ENCODE measurements around the gene SPSB1.

SPSB1 gene

DNA sequence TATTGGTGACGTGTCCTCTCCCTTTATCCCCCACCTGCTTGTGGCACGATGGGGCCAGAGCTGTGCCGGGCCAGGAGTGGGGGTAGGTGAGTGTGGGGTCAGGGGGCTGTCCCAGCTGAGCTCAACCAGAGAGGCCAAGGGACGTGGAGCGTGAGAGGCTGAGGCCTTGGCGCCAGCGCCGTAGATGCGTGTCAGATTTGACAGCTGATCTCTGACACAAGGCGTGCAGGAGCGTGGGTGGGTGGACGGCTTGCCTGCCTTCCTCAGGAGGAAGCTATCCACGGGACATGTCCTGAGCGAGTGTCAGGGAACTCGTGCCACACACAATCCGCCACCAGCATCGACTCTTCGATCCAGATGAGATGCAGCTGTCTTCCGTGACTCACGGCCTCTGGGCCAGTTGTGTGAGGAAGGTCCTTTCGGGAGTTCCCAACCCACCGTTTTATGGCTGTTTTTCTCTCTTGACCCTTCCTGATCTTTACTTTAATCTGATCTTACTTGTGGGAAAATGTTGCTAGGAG lies 56.7 kb downstream of the SPSB1 start:
- no peak overlapping the region for H3K4me3 ChIP-seq (replicated peaks; ENCODE audit: insufficient read depth, low read length)
- no peak overlapping the region for H3K27ac ChIP-seq (replicated peaks)
- H3K27me3 ChIP-seq (ENCODE audit: insufficient read depth, poor library complexity, severe bottlenecking) = peaks cover 14% of the 10 kb centered on the region
- no peak for DNase-seq (ENCODE audit: low read depth in 1 of 2, low spot score in 1 of 2)
- TF ChIP-seq GABPA (IDR thresholded peaks at IDR 0.05; ENCODE audit: low read depth) (no peak), POLR2AphosphoS5 (IDR thresholded peaks at IDR 0.05; ENCODE audit: low read depth) (no peak), SPI1 (IDR thresholded peaks at IDR 0.05; ENCODE audit: borderline replicate concordance, low read depth) (no peak)
- TF ChIP-seq, protein P1, sequence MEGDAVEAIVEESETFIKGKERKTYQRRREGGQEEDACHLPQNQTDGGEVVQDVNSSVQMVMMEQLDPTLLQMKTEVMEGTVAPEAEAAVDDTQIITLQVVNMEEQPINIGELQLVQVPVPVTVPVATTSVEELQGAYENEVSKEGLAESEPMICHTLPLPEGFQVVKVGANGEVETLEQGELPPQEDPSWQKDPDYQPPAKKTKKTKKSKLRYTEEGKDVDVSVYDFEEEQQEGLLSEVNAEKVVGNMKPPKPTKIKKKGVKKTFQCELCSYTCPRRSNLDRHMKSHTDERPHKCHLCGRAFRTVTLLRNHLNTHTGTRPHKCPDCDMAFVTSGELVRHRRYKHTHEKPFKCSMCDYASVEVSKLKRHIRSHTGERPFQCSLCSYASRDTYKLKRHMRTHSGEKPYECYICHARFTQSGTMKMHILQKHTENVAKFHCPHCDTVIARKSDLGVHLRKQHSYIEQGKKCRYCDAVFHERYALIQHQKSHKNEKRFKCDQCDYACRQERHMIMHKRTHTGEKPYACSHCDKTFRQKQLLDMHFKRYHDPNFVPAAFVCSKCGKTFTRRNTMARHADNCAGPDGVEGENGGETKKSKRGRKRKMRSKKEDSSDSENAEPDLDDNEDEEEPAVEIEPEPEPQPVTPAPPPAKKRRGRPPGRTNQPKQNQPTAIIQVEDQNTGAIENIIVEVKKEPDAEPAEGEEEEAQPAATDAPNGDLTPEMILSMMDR (IDR thresholded peaks at IDR 0.05; ENCODE audit: insufficient read depth, low read length) = no peak
- TF ChIP-seq, protein P2, sequence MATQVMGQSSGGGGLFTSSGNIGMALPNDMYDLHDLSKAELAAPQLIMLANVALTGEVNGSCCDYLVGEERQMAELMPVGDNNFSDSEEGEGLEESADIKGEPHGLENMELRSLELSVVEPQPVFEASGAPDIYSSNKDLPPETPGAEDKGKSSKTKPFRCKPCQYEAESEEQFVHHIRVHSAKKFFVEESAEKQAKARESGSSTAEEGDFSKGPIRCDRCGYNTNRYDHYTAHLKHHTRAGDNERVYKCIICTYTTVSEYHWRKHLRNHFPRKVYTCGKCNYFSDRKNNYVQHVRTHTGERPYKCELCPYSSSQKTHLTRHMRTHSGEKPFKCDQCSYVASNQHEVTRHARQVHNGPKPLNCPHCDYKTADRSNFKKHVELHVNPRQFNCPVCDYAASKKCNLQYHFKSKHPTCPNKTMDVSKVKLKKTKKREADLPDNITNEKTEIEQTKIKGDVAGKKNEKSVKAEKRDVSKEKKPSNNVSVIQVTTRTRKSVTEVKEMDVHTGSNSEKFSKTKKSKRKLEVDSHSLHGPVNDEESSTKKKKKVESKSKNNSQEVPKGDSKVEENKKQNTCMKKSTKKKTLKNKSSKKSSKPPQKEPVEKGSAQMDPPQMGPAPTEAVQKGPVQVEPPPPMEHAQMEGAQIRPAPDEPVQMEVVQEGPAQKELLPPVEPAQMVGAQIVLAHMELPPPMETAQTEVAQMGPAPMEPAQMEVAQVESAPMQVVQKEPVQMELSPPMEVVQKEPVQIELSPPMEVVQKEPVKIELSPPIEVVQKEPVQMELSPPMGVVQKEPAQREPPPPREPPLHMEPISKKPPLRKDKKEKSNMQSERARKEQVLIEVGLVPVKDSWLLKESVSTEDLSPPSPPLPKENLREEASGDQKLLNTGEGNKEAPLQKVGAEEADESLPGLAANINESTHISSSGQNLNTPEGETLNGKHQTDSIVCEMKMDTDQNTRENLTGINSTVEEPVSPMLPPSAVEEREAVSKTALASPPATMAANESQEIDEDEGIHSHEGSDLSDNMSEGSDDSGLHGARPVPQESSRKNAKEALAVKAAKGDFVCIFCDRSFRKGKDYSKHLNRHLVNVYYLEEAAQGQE (IDR thresholded peaks at IDR 0.05; ENCODE audit: insufficient replicate concordance, low read depth) = no peak

DNA sequence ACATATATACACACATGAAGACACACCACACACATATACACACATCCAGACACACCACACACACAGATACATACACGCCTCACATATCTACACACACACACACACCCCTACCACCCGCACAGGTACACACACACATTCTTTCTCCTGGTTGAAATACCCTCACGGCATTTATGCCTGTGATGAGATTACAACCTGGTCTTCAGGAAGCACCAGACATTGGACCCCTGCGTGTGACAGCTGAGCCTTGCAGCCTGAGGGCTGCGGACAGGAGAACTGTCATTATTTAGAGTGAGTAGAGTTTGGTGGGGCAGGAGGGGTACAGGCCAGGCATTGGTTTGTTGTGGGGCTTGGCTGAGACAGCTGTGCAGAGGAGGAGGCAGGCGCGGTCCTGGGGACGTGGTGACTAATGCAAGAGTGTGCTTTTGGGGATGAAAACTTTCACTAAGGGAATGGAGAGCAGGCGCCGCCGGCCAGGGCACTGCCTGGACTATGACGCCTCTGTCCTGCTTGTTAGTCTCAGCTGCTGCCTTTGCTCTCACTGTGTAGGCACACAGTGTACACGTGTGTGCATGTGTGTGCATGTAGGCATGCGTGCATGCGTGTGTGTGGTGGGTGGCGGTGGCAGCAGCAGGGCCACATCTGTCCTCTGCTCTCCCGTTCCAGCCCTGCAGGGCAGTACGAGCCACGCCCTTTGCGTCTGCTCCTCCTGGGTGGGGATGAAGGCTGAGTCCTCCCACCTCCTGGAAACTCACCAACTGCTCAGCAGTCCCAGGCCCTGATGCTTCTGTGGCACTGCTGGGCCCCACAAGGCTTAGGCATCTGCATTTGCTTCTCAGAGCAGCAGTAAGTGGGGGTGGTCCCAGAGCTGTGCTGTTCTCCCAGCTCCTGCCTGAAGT lies 57.6 kb downstream of the SPSB1 start:
- Histone ChIP-seq H3K27me3 (ENCODE audit: insufficient read depth, poor library complexity, severe bottlenecking) (peaks cover 14% of the 10 kb centered on the region), H3K4me3 (replicated peaks; ENCODE audit: insufficient read depth, low read length) (no peak overlapping the region), H3K27ac (replicated peaks) (no peak overlapping the region)
- no peak for DNase-seq (ENCODE audit: low read depth in 1 of 2, low spot score in 1 of 2)
- no peak for TF ChIP-seq SPI1 (IDR thresholded peaks at IDR 0.05; ENCODE audit: borderline replicate concordance, low read depth)
- TF ChIP-seq, protein P1 (IDR thresholded peaks at IDR 0.05; ENCODE audit: insufficient read depth, low read length) = no peak
- TF ChIP-seq, protein P2 (IDR thresholded peaks at IDR 0.05; ENCODE audit: insufficient replicate concordance, low read depth) = no peak
- no peak for TF ChIP-seq GABPA (IDR thresholded peaks at IDR 0.05; ENCODE audit: low read depth)
- TF ChIP-seq POLR2AphosphoS5 (IDR thresholded peaks at IDR 0.05; ENCODE audit: low read depth) = no peak

DNA sequence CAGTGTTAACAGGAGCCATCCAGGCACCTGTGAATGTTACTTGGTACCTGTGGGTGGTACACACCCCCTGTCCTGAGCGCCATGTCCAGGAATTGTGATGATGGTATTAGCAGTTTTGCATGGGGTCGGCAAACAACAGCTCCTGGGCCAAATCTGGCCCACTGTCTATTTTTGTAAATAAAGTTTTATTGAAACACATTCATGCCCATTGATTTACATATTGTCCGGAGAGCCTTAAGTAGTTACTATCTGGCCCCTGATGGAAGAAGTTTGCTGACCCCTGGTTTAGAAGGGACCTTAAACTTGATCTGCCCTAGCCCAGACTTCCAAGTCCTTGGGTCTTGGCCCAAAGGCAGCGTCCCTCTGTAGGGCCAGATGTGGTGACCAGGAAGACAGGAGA lies 58.3 kb downstream of the SPSB1 start:
- TF ChIP-seq, protein P2 (IDR thresholded peaks at IDR 0.05; ENCODE audit: insufficient replicate concordance, low read depth) = no peak
- TF ChIP-seq, protein P1 (IDR thresholded peaks at IDR 0.05; ENCODE audit: insufficient read depth, low read length) = no peak
- TF ChIP-seq POLR2AphosphoS5 (IDR thresholded peaks at IDR 0.05; ENCODE audit: low read depth) (no peak), GABPA (IDR thresholded peaks at IDR 0.05; ENCODE audit: low read depth) (no peak), SPI1 (IDR thresholded peaks at IDR 0.05; ENCODE audit: borderline replicate concordance, low read depth) (no peak)
- Histone ChIP-seq H3K4me3 (replicated peaks; ENCODE audit: insufficient read depth, low read length) (no peak overlapping the region), H3K27ac (replicated peaks) (no peak overlapping the region), H3K27me3 (ENCODE audit: insufficient read depth, poor library complexity, severe bottlenecking) (peaks cover 12% of the 10 kb centered on the region)
- no peak for DNase-seq (ENCODE audit: low read depth in 1 of 2, low spot score in 1 of 2)

Measured in HL-60 (cell line).